Astrocyte (in vitro differentiated cells and primary cell): ENCODE data around the gene REG4.

ENCODE experiments used
- CTCF ChIP-seq: IDR thresholded peaks from 2 replicates; pipeline ENCODE4 v1.5.1; 2011; ENCODE audit warnings: low read depth, mild to moderate bottlenecking, inconsistent platforms, low read length, moderate library complexity; ENCODE audit not compliant: insufficient read depth
- EZH2 ChIP-seq: IDR thresholded peaks from 2 replicates; pipeline ENCODE4 v1.6.1; 2012; ENCODE audit warnings: mild to moderate bottlenecking, low read length, inconsistent platforms; ENCODE audit not compliant: insufficient read depth

- TF ChIP-seq CTCF, result no peak
- TF ChIP-seq EZH2, result no peak
Observed at GRCh38 chr1:119766374-119766794, 44.9 kb downstream of the REG4 start.
